Subcutaneous adipose tissue (tissue), 4 donors: ENCODE results near the gene NPHP4. TPM values are rescaled to one million over a fixed set of nuclear protein-coding genes. Genes with fewer than 3 reads are reported as not detected.

Experiments used
- total RNA-seq, 4 donors: library from RNA; depleted of rRNA; stranded (reverse); fragments of >200 nt; gene quantifications; one replicate each; pipeline ENCODE4 v1.1.0, GENCODE V29; 2016
- TF ChIP-seq, protein P1 (sequence below): fragments of 450-650 bp; IDR thresholded peaks from one replicate; pipeline ENCODE4 v1.5.1; 2016; ENCODE audit warnings: low read depth, mild to moderate bottlenecking, control low read depth, antibody characterized with exemption, moderate library complexity

NPHP4 gene
- total RNA-seq, 4 donors from 2014 or later = 7.3 to 11.9 (median 9.5) TPM

- TF ChIP-seq, protein P1, sequence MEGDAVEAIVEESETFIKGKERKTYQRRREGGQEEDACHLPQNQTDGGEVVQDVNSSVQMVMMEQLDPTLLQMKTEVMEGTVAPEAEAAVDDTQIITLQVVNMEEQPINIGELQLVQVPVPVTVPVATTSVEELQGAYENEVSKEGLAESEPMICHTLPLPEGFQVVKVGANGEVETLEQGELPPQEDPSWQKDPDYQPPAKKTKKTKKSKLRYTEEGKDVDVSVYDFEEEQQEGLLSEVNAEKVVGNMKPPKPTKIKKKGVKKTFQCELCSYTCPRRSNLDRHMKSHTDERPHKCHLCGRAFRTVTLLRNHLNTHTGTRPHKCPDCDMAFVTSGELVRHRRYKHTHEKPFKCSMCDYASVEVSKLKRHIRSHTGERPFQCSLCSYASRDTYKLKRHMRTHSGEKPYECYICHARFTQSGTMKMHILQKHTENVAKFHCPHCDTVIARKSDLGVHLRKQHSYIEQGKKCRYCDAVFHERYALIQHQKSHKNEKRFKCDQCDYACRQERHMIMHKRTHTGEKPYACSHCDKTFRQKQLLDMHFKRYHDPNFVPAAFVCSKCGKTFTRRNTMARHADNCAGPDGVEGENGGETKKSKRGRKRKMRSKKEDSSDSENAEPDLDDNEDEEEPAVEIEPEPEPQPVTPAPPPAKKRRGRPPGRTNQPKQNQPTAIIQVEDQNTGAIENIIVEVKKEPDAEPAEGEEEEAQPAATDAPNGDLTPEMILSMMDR = no peak
Observed at GRCh38 chr1:6022193-6022592, 30.0 kb upstream of the NPHP4 start.

- TF ChIP-seq, protein P1 = no peak
Observed at GRCh38 chr1:6019166-6019845, 27.1 kb upstream of the NPHP4 start.

DNA sequence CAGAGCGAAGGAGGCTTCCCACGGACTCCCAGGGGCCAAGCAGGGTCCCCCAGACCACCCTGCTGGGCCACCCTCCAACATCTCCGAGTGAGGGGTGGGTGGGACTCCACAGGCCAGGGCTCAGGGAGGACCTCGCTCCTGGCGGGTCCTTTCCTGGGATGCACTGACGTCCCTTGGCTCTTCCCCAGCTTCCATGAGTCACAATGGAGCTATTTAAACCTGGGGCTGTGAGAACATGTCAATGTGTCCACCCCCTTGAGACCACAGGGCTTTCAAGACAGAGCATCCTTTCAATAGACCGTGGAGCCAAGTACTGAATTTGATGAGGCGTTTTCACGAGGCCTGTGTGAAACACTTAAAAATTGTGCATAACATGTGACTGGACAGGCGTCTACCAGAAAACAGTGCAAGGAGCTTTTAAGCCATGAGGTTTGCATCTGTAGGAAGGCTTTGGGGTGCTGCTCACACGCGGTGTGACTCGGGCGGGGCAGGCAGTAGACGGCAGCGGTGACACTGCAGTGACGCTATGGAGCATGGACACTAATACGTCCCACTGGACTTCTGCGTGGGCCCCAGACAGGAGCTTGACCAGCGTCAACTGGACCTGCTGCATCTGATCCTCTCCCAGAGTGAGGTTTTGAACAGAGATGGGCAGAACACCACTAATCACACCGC lies 24.1 kb upstream of the NPHP4 start:
- TF ChIP-seq, protein P1 = no peak

GRCh38 chr1:6014130-6014999 lies 22.1 kb upstream of the NPHP4 start:
- TF ChIP-seq, protein P1 = no peak

DNA sequence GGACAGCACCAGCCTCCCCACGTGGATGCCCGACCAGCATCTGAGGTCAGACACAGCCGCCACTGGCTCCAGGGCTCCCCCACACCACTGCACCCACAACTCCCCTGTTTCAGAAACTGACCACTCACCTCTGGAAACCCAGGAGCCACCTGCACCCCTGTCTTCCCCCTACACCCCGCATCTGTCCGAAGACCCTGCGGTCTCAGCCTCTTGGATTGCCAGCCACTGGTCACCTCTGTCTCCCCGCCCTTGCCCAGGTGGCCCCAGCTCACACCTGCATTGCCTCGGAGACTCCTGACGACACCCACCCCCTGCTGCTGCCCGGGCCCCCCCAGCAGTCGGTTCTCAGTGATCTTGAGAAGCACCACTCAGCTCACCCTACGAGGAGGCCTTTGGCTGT lies 21.3 kb upstream of the NPHP4 start:
- TF ChIP-seq, protein P1 = no peak

GRCh38 chr1:6012529-6013318 lies 20.5 kb upstream of the NPHP4 start:
- TF ChIP-seq, protein P1 = no peak
